NCI-H1092 (cell line): ENCODE data around the gene SCAPER.

Source experiments
- DNase-seq: peaks from one replicate; lab custom pipeline; 2025; lab: John Stamatoyannopoulos, UW

Gene SCAPER

DNA sequence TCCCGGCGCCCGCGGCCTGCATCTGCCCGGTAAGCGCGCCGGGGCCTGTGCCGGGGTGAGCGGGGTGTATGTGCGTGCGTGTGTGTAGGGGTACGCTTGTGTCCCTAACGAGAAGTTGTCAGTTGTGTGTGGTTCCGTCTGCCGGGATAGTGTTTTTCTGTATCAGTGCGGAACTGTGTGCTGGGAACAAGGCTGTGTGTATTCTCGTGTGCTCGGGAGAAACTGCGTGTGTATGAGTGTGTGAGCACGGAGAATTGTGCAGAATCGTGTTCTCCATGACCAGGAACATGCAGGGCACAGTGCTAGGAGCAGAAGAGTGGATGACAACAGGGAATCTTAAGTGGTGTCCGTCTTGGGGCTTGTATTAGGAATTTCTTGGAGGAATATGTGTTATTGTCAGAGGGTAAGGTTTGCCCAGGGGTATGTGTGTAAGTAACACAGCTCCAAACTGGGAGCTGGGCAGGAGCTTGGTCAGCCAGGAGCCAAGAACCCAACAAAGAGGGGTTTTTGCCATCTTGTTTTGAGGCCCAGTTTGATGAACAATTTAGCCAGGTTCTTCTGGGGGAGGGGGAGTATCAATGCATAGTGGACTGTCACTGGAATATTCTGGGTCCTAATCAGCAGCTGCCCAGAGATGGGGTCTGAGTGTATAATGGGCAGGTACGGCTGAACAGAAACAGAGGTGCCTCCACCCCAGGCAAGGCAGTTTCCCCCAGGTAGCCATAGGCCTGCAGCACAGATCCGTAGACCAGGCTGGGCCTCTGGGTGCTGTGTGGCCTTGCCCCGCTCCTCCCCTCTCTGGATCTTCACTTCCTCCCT, 566.4 kb downstream of the SCAPER start:
- DNase-seq: no peak

DNA sequence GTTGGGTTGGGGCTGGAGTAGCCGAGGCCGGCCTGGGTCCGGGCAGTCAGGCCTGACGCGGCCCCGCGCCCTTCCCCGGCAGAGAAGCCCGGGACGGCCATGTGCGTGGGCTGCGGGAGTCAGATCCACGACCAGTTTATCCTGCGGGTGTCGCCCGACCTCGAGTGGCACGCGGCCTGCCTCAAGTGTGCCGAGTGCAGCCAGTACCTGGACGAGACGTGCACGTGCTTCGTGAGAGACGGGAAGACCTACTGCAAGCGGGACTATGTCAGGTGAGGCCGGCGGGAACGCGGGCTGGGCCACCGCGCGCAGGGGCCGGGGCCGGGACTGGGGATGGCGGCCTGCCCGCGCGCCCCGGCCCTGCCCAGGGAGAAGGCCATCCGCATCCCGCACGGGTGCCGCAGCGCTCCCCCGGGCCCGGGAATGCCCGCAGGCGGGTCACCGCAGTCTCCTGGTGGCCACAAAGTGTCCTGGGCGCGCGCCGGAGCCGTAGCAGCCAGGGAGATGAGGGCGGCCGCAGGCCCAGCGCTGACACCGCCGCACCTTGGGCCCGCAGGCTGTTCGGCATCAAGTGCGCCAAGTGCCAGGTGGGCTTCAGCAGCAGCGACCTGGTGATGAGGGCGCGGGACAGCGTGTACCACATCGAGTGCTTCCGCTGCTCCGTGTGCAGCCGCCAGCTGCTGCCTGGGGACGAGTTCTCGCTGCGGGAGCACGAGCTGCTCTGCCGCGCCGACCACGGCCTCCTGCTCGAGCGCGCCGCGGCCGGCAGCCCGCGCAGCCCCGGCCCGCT, 567.2 kb downstream of the SCAPER start:
- no peak for DNase-seq

DNA sequence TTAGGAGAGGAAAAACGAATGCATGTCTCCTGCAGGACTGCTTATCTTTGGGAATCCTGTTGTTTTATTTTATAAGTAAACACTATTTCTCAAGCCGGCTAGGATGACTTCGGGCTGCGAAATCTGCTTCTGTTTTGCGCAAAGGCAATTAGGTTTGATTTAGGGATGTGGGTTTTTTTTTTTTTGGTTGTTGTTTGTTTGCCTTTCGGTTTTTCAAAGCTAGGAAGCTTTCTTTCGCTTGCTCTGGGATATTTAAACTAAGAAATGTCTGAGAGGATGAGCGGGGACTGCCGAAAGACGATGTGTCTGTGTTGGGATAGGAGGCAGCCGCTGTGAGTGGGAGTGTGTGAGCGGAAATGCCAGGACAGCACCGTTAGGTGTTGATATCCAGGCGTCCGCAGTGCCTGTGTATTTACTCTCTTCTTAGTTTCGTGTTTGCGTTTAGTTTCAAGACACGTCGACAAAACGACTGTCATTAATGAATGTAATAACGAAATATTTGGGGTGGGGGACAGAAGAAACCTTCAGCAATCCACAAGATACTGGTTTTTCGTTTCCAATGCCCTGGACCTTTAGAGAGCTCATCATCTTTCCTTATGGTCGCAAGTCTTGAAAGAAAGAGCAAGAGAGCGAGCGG, 568.0 kb downstream of the SCAPER start:
- DNase-seq: no peak

DNA sequence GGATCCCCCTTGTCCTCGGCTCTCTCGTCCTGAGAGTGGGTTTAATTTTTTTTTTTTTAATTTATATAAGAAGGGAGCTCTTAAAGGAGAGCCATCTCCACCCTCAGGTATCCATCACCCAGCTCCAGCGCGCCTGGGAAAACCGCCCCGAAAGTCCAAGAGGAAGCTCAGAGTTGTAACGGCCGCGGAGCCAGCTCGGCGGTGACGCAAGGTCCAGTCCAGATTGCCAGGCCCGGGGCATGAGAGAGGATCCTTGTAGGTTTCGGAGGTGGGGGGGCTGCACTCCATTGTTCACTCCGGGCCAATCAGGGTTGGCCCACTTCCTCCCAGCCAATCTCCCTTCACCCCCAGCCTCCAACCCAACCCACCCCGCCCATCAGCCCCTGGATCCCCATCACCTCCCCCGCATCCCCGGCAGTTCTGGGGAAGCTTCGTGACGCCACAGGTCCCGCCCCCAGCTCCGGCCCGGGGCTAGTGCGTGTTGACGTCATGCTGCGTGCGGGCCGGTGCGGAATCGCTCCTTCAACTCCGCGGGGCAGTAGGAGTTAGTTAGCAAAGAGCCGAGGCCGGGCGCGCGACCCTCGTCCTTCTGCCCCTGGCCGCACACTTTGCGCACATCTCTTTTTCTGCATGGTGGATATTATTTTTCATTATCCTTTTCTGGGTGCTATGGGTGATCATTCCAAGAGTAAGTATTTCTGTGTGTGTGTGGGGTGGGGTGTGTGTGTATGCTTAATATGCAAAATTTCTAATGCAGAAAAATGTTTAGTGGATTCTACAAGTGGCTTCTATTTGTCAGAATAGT, 568.7 kb downstream of the SCAPER start, which contains the start of gene ISL2:
TSS of gene ISL2 (plus strand) at position 520 of the 805 bp plus-strand sequence. CDS start at position 631, 111 bp downstream.
- DNase-seq: no peak

DNA sequence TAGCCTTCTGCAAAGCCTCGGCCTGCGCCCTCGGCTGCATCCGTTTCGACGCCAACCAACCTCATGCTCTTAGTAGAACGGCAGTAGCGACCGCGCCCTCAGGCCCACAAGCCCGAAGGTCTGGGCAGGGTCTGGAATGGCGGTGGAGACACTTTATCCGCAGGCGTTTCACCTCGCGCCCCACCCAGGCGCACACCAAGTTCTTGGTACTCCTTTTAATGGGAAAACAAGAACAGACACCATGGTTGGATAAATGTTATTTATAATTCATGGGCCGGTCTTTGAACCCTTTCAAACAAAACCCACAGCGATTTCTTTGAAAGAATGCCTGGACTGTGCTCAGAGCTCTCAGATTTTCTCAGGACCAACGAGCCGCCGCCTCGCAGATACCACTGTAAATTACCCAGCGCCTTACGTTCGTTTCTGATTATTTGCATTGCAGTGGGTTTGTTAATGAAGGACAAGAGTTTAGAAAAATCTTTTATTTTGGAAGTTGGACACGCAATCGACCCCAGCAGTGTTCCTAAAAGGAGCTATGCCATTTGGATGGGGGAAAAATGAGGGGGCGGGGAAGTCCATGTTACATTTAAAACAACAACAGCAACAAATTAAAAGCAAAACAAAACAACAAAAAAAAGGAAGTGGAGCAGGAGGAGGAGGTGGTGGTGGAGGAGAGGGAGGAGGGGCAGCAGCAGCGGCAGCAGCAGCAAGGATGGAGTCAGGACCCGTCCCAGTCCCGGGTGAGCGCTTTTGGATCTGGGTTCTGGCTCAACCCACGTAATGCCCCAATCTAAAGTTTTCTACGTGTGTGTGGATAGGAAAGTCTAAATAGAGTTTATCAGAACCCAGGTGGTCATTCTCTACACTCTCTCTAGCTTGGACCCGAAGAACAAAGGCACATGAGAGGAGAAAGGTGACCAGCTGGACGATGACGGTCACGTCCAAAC, 569.6 kb downstream of the SCAPER start:
- DNase-seq: no peak

DNA sequence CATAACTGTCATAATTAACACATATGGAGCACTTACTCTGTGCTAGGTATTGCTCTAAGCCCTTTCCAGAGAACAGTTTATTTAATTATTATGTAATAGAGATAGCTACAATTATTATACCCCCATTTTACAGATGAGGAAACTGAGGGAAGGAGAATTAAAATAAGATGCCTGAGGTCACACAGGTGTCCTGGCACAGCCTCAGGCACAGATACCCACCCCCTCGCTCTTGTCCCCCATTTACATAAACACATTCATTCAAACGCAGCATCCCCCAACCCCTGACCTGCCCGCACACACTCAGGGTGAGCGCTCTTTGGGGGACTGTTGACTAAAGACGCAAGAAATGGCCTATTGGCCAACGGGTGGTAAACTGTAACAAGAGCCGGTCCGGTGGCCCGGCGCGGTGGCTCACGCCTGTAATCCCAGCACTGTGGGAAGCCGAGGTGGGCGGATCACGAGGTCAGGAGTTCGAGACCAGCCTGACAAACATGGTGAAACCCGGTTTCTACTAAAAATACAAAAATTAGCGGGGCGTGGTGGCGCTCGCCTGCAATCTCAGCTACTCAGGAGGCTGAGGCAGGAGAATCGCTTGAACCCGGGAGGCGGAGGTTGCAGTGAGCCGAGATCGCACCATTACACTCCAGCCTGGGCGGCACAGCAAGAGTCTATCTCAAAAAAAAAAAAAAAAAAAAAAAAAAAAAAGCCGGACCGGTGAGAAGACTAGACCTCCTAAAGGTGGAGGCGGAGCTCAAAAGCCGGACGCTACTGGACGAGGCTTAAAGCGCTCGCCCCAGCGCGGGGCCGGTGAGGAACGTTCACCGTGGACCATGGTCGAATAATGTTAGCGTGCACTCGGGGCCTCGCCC, 570.5 kb downstream of the SCAPER start:
- DNase-seq: no peak

DNA sequence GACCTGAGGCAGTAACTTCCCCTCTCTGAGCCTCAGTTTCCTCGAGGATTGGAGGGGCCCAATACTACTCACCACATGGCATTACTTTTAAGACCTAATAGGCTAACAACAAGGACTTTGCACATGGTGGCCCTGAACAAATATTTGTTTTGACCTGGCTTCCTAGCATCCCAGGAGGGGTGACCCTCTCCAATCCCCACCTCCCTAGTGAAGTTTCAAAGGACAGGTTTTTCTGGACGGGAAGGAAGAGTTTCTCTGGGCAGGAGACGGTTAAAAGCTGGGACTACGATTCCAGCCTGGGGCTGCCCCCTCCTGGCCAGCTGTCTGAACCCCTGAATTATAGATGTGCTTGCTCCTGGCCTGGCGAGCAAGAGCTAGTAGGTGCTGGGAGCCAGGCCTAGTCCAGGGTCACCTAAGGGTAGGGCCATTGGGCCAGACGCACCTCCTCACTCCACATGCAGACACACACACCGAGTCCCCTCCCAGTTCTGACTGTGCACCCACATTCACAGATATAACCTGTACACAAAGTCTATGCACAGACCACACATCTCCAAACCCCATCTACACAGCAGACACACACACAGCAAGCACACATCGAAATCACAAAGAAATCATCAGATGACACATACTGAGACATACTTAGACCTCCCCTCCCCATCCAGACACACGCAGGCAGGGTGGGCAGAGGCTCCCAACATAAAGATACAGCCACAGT, 571.3 kb downstream of the SCAPER start:
- DNase-seq: no peak

DNA sequence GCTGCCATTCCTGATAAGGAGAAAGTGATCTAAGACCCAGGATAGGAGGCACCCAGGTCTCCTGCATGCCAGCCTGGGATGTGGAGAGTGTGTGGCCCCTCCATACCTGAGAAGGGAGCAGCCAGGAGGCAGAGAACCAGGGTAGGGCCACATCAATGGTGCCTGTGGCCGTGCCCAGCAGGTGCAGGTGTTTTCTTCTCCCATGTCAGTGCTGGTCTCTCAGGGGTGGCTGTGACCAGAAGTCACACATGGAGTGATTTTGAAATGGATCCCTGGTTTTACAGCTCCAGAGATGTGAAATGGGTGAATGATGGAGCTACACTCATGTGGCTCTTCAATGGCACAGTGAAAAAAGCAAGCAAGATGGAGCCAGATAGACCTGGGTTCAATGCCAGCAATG, 571.8 kb downstream of the SCAPER start:
- DNase-seq: no peak

DNA sequence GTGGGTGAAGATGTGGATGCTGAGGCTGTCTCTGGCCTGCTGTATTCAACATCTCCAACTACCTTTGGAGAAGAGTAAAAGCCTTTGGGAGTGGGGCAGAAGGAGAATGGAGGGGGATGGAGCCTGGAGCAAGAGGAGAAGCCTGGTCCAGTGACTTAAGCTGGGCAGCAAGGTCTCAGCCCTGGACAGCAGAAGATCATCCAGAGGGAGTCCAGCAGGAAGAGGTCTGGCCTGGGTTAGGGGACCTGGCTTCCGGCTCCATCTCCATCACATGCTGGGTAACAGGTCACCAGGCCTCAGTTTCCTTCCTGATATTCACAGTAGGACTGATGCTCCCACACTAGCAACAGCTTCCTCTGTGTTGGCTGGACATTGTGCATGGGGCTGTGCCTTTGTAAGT, 572.3 kb downstream of the SCAPER start:
- no peak for DNase-seq

DNA sequence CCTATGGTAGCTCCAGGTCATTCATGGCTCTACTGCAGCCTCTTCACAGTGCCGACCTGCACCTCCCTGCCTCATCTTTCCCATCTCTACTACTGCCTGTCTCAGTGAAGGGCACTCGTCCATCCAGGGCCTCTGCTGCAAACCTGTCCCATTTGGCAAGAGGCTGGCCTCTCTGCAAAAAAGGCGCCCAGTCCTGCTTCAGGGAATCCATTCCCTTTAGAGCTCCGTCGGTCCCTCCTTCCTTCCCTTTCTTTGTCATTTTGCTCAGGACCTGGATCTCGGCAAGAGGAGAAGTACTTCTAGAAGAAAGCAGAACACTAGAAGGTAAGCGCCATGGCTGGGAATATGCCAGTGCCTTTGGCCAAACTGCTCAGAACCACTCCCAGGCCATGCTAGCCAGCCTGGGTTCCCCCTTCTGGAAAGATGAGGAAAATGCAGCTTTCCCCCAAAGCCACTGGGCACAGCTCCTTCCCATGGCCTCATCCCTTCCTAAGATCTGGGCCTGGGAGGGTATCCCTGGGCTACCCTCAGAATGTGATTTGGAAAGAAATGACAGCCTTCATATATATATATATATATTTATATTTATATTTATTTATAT, 575.0 kb downstream of the SCAPER start:
- peak; percentile 21 for DNase-seq

DNA sequence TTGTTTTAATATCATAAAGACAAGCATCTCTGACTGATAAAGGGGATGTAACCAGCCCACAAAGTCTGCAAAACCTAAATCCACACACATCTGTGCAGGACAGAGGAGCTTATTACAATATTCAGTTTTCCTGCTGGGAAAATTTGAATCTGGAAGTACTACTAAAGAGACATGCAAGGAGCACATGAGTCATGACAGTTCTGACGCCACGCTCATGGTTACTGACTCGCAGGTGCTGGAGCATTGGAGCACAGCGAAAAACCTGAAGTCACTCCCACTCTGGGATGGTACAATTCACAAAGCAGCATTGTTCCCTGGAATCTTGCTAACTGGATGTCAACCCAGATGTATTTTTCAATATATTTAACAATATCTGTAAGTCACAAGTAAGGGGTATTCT, 576.2 kb downstream of the SCAPER start:
- no peak for DNase-seq

DNA sequence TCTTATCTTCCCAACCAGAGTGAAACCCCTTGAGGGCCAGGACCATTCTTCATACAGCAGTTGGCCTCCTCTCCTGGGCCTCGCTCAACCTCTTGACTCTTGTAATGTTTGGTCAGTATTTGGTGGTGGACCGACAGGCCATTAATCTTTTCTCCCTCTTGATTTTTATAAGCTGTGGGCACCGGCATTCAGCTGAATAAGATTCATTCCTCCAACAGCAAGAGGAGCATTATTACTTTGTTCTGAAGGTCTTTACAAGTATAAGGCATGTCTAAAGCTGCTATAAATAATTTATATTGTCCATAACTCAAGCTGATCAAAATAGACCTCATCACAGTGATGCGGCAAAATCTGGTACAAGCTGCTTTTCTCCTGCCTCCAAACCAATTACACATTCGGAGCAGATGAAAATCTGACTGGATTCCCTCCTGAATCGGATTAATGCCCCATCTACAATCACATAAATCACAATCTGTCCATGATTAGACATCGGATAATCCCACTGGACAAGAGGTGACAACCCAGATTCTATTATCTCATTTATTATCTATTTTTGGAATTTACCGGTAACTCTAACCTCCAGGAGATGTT, 576.9 kb downstream of the SCAPER start:
- no peak for DNase-seq

DNA sequence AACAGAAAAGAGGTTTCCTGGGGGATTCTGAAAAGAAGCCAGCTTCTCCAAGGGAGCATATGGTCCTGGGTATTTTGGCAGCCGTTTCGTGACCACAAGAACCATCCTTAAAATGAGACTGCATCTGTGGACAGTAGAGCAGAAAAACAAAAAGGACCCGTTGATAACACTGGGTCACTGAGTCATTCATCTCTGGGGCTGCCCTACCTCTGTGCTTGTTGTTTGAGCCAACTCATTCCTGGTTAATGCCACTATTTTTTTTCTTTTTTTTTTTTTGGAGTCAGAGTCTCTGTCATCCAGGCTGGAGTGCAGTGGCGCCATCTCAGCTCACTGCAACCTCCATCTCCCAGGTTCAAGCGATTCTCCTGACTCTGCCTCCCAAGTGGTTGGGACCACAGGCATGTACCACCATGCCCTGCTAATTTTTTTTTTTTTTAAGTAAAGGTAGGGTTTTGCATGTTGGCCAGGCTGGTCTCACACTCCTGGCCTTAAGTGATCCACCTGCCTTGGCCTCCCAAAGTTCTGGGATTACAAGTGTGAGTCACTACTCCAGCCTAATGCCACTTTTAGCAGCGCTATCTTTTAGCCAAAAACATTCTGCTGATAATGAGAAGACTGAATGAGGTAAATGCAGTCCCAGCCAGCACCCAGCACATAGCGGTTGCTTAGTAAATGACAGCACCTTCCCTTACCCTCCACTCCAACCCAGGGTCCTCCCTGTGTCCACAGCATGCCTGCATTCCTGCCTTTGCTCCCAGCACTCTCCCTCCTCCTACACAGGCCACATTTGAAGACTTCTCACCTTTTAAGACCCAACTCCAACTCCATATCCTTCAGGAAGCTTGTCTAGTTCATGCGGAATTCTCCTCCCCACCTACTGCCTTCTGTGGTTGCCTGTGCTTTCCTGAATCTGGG, 577.7 kb downstream of the SCAPER start:
- DNase-seq: no peak

DNA sequence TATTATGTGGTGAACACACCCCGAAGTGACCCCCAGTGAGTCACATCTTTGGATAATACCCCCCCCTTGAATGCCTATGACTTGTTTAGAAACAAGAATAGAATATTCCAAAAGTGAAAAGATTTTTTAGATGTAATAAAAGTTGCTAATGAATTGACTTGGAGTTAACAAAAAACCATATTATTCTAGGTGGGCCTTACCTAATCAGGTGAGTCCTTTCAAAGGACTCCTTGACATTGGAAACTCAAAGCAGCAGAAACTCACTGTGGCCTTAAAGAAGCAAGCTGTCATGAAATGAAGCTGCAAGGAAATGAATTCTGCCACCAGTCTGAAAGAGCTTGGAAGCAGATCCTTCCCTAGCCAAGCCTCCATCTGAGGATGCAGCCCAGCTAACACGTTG, 579.4 kb downstream of the SCAPER start:
- DNase-seq: no peak

DNA sequence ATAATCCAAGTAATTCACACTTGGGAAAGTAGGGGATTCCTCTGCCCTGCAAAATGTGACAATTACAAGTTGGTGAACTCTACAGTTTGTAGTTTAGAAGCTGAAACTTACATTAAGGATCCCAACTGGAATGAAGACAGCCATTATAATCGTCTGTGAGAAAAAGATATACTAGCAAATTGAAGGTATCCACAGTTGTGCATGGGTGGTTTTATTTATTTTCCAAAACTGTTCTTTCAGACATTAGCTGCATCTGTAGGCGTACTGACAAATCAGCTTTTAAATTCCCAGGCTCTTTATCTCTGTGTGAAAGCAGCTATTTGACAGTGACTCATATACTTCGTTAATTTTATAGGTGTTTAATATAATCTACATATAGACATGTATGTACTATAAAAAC, 581.1 kb downstream of the SCAPER start:
- no peak for DNase-seq

DNA sequence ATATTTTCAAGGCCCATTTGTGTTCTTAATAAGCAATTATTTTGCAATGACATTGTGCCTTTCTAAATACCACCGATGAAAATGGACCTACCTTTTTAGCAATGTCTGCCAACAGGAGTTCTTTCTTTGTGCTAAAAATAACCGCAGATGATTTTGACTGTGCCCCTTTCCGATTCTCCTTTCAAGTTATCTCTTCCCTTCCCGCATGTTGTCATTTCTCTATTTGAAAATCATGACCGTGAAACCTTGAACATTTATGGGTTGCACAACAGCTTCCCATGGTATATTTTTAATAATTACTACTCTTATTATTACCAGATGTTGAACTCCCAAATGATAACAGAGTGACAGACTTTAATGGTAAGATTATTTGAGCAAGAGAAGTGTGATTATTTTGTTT, 583.5 kb downstream of the SCAPER start:
- DNase-seq: no peak

DNA sequence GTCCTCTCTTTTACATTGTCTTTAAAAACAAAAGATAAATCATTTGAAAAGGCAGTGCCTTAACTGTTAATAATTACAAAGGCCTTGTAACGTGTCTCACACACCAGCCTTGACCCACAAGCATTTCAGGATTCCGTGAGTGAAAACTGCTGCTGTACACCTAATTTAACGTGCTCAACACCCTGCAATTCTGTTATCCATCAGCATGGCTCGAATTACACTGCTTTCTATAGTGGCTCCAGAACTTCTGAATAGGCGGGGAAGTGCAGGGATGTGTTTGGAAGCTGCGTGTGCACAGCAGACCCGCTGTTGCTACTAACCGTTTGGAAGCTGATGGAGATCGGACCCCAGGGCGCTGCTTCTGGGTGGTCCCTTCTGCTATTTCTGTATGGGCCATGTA, 584.0 kb downstream of the SCAPER start:
- no peak for DNase-seq
